HG03159 (cell line): ENCODE results near the gene DMBX1.

ENCODE experiments used
- ATAC-seq: cut with Tn5 transposase; IDR thresholded peaks from one replicate; pipeline ENCODE4 v1.9.1; 2021; ENCODE audit warnings: mild to moderate bottlenecking, moderate library complexity; ENCODE audit not compliant: unreplicated experiment

DMBX1 gene

GRCh38 chr1:46497020-46497419, 7.4 kb downstream of the DMBX1 start:
- ATAC-seq: no peak

- no peak for ATAC-seq
These were observed 8.0 kb downstream of the DMBX1 start for GRCh38 chr1:46497665-46498064.

- no peak for ATAC-seq
These were observed 11.9 kb downstream of the DMBX1 start for GRCh38 chr1:46501528-46501927.

- no peak for ATAC-seq
These were observed 13.8 kb downstream of the DMBX1 start for GRCh38 chr1:46503421-46503820.

GRCh38 chr1:46506470-46507219, 17.0 kb downstream of the DMBX1 start:
- ATAC-seq: no peak

GRCh38 chr1:46508757-46509156, 19.1 kb downstream of the DMBX1 start:
- ATAC-seq: no peak

- no peak for ATAC-seq
These were observed 20.8 kb downstream of the DMBX1 start for GRCh38 chr1:46510341-46510997.

GRCh38 chr1:46510998-46511365, 21.3 kb downstream of the DMBX1 start:
- ATAC-seq: no peak

GRCh38 chr1:46512135-46512791, 22.6 kb downstream of the DMBX1 start:
- ATAC-seq: no peak

- no peak for ATAC-seq
These were observed 23.2 kb downstream of the DMBX1 start for GRCh38 chr1:46512792-46513190.

GRCh38 chr1:46513536-46513935, 23.9 kb downstream of the DMBX1 start:
- no peak for ATAC-seq

GRCh38 chr1:46515576-46515975, 25.9 kb downstream of the DMBX1 start:
- ATAC-seq: no peak

- ATAC-seq: no peak
These were observed 26.7 kb downstream of the DMBX1 start for GRCh38 chr1:46516200-46516950.

GRCh38 chr1:46517010-46517600, 27.5 kb downstream of the DMBX1 start:
- no peak for ATAC-seq

- no peak for ATAC-seq
These were observed 28.4 kb downstream of the DMBX1 start for GRCh38 chr1:46517932-46518498.

- no peak for ATAC-seq
These were observed 29.6 kb downstream of the DMBX1 start for GRCh38 chr1:46519209-46519608.

GRCh38 chr1:46520063-46520911, 30.7 kb downstream of the DMBX1 start:
- ATAC-seq: no peak

- ATAC-seq: no peak
These were observed 31.8 kb downstream of the DMBX1 start for GRCh38 chr1:46521414-46521813.

GRCh38 chr1:46522184-46522968, 32.7 kb downstream of the DMBX1 start:
- no peak for ATAC-seq
